VCaP (cell line): ENCODE data around the gene NDUFB8.

Experiments
- H3K27ac ChIP-seq: fragments of 450-650 bp; 2 replicates; pipeline ENCODE4 v1.5.1; 2017
- TF ChIP-seq, protein P1 (sequence below): fragments of 450-650 bp; conservative IDR thresholded peaks from 2 replicates; pipeline ENCODE4 v1.5.1; 2017; ENCODE audit warnings: mild to moderate bottlenecking, moderate library complexity

Gene NDUFB8

GRCh38 chr10:100504096-100504495, 25.6 kb downstream of the NDUFB8 start:
- TF ChIP-seq, protein P1, sequence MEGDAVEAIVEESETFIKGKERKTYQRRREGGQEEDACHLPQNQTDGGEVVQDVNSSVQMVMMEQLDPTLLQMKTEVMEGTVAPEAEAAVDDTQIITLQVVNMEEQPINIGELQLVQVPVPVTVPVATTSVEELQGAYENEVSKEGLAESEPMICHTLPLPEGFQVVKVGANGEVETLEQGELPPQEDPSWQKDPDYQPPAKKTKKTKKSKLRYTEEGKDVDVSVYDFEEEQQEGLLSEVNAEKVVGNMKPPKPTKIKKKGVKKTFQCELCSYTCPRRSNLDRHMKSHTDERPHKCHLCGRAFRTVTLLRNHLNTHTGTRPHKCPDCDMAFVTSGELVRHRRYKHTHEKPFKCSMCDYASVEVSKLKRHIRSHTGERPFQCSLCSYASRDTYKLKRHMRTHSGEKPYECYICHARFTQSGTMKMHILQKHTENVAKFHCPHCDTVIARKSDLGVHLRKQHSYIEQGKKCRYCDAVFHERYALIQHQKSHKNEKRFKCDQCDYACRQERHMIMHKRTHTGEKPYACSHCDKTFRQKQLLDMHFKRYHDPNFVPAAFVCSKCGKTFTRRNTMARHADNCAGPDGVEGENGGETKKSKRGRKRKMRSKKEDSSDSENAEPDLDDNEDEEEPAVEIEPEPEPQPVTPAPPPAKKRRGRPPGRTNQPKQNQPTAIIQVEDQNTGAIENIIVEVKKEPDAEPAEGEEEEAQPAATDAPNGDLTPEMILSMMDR: no peak
- H3K27ac ChIP-seq: no peak overlapping the region

DNA sequence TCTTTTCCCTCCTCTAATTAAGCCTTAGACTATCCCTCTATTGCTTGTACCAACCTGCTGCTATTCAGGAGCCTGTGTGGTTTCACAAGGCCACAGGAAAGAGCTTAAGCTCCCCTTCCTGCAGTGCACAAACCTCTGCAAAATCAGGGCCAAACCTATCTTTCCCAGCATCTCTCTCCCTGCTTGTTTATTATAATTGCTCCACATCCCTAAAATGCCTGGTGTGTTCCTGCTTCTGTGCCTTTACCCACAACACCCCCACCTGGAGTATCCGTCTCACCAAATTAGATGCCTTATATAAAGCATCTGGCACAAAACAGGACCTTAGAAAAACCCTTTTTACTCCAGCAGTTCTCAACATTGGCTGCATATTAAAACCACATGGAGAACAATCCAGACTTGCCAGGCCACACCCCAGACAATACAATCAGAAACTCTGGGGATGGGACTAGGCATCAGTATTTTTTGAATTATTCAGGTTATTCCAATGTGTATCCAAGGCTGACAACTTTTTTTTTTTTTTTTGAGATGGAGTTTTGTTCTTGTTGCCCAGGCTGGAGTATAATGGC, 26.7 kb downstream of the NDUFB8 start:
- TF ChIP-seq, protein P1: no peak
- no peak overlapping the region for H3K27ac ChIP-seq

DNA sequence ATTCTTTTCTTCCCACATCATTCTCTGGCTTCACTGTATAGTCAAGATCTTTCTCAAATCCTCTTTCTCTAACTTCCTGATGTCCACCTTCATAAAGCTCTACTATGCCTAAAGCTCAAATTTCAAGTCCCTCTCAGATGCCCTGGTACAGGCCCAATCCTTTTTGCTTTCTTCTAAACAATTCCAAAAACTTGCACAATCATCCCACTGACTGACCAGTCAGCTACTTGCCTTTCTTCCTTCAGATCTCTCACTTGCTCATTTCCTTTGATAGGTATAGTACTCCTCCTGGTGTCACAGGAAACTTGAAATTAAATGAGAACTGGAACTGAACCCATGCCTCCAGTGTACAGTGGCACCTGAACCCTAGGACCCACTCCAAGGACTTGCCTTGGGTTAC, 28.2 kb downstream of the NDUFB8 start:
- H3K27ac ChIP-seq: no peak overlapping the region
- TF ChIP-seq, protein P1: no peak

DNA sequence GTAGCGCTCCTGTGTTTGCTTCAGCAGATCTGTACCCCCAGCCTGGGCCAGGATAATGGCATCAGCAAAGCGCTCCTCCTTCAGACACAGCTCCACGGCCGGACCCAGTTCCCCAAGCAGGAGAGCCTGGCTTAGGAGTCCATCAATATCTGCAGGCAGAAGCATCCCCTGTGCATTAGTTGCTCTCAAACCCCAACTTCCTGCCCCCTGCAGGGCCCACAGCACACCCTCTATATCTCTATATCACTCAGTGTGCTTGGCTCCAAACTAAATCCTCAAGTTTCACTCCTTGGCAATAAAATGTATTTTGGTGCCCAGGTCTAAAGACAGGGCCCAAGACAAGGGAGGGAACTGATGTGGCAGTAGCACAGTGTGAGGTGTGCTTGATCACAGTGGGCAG, 31.6 kb downstream of the NDUFB8 start:
- H3K27ac ChIP-seq: no peak overlapping the region
- TF ChIP-seq, protein P1: no peak

- H3K27ac ChIP-seq: no peak overlapping the region
- TF ChIP-seq, protein P1: no peak
Observed at GRCh38 chr10:100496567-100496966, 33.1 kb downstream of the NDUFB8 start.

DNA sequence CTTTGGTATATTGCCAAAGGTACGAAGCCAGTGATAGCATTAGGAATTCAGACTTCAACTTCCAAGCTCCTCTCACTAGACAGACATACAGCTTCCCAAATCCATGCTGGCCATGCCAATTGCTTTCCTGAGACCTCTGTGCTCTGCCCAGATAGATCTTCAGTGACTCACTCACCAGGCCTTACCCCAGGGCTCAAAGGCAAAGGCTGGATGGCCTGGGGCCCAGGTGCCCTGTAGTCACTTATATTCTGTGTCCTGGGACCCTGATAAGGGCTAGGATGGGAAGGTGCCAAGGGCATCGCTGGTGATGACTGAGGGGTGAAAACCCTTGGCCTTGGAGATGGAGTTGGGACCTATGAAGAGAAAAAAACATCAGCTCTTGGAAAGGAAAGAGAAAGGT, 39.1 kb downstream of the NDUFB8 start:
- no peak overlapping the region for H3K27ac ChIP-seq
- TF ChIP-seq, protein P1: no peak

- H3K27ac ChIP-seq: no peak overlapping the region
- TF ChIP-seq, protein P1: no peak
Observed at GRCh38 chr10:100489396-100489795, 40.3 kb downstream of the NDUFB8 start.
